H9 (cell line): ENCODE results near the gene ANKRD39. TPM values are rescaled to one million over a fixed set of nuclear protein-coding genes. Genes with fewer than 3 reads are reported as not detected.
A peak's percentile ranks its signal among the peaks of the same experiment; 100 is the strongest.

Experiments
- DNase-seq: peaks from one replicate; pipeline ENCODE4 v3.0.0-alpha.2; 2017
- H2AFZ ChIP-seq: one replicate; pipeline ENCODE4 v1.6.1; 2013; ENCODE audit warnings: mild to moderate bottlenecking, low read length, control low read depth, moderate library complexity
- H2AK5ac ChIP-seq: 2 replicates; pipeline ENCODE4 v1.6.1; 2013; ENCODE audit warnings: low read length, control low read depth, mixed read lengths; ENCODE audit not compliant: insufficient read length
- H2BK120ac ChIP-seq: one replicate; pipeline ENCODE4 v1.6.1; 2013; ENCODE audit warnings: low read depth, mild to moderate bottlenecking, low read length, control low read depth, inconsistent platforms; ENCODE audit not compliant: poor library complexity, severe bottlenecking
- H2BK12ac ChIP-seq: 2 replicates; pipeline ENCODE4 v1.6.1; 2013; ENCODE audit warnings: low read length, control low read depth, mixed read lengths, low read depth; ENCODE audit not compliant: insufficient read length
- H2BK15ac ChIP-seq: 2 replicates; pipeline ENCODE4 v1.6.1; 2013; ENCODE audit warnings: low read depth, low read length, control low read depth
- H2BK20ac ChIP-seq: one replicate; pipeline ENCODE4 v1.6.1; 2013; ENCODE audit warnings: low read depth, mild to moderate bottlenecking, low read length, control low read depth, inconsistent platforms; ENCODE audit not compliant: poor library complexity, severe bottlenecking
- H2BK5ac ChIP-seq: 2 replicates; pipeline ENCODE4 v1.6.1; 2013; ENCODE audit warnings: low read length, control low read depth, mixed read lengths; ENCODE audit not compliant: insufficient read length
- H3K14ac ChIP-seq: 2 replicates; pipeline ENCODE4 v1.6.1; 2013; ENCODE audit warnings: low read length, control low read depth; ENCODE audit not compliant: insufficient read depth
- H3K18ac ChIP-seq: 2 replicates; pipeline ENCODE4 v1.6.1; 2013; ENCODE audit warnings: low read depth, mild to moderate bottlenecking, mixed read lengths, low read length, control low read depth; ENCODE audit not compliant: insufficient read length
- H3K23ac ChIP-seq: 2 replicates; pipeline ENCODE4 v1.6.1; 2013; ENCODE audit warnings: low read length, control low read depth, mixed read lengths, low read depth; ENCODE audit not compliant: insufficient read length
- H3K23me2 ChIP-seq: 2 replicates; pipeline ENCODE4 v1.6.1; 2013; ENCODE audit warnings: low read depth, mild to moderate bottlenecking, mixed read lengths, low read length, control low read depth; ENCODE audit not compliant: insufficient read length, poor library complexity, severe bottlenecking
- H3K27ac ChIP-seq: 2 replicates; pipeline ENCODE4 v1.5.1; 2013; ENCODE audit warnings: low read length, control low read depth, mixed read lengths, low read depth; ENCODE audit not compliant: insufficient read length
- H3K27me3 ChIP-seq: 2 replicates; pipeline ENCODE4 v1.6.1; 2013; ENCODE audit warnings: low read length, control low read depth, inconsistent platforms; ENCODE audit not compliant: insufficient read depth
- H3K4ac ChIP-seq: 2 replicates; pipeline ENCODE4 v1.6.1; 2013; ENCODE audit warnings: low read depth, mild to moderate bottlenecking, control low read depth, inconsistent platforms, low read length, moderate library complexity
- H3K4me1 ChIP-seq: 2 replicates; pipeline ENCODE4 v1.6.1; 2013; ENCODE audit warnings: low read length, control low read depth, inconsistent platforms; ENCODE audit not compliant: insufficient read depth
- H3K4me2 ChIP-seq: 2 replicates; pipeline ENCODE4 v1.6.1; 2013; ENCODE audit warnings: low read length, control low read depth, mixed read lengths; ENCODE audit not compliant: insufficient read length, insufficient read depth
- H3K56ac ChIP-seq: 2 replicates; pipeline ENCODE4 v1.6.1; 2013; ENCODE audit warnings: low read depth, mild to moderate bottlenecking, mixed read lengths, low read length, control low read depth; ENCODE audit not compliant: insufficient read length
- H3K79me1 ChIP-seq: 2 replicates; pipeline ENCODE4 v1.6.1; 2013; ENCODE audit warnings: low read depth, mild to moderate bottlenecking, moderate library complexity, low read length, control low read depth, inconsistent platforms; ENCODE audit not compliant: insufficient read depth, poor library complexity, severe bottlenecking
- H3K79me2 ChIP-seq: 2 replicates; pipeline ENCODE4 v1.6.1; 2013; ENCODE audit warnings: low read length, control low read depth, inconsistent platforms; ENCODE audit not compliant: insufficient read depth
- H3K9ac ChIP-seq: 2 replicates; pipeline ENCODE4 v1.6.1; 2013; ENCODE audit warnings: low read length, control low read depth, mixed read lengths; ENCODE audit not compliant: insufficient read length; ENCODE audit errors: extremely low read depth
- H3K9me3 ChIP-seq: one replicate; pipeline ENCODE4 v1.6.1; 2013; ENCODE audit warnings: low read depth, low read length, inconsistent platforms; ENCODE audit not compliant: control insufficient read depth
- H3T11ph ChIP-seq: one replicate; pipeline ENCODE4 v1.6.1; 2013; ENCODE audit warnings: mild to moderate bottlenecking, low read length, control low read depth, inconsistent platforms
- H4K20me1 ChIP-seq: one replicate; pipeline ENCODE4 v1.6.1; 2013; ENCODE audit not compliant: control insufficient read depth, insufficient read length, insufficient read depth
- H4K5ac ChIP-seq: 2 replicates; pipeline ENCODE4 v1.6.1; 2013; ENCODE audit warnings: low read depth, mild to moderate bottlenecking, mixed read lengths, low read length, control low read depth; ENCODE audit not compliant: insufficient read length
- H4K8ac ChIP-seq: replicated peaks from 2 replicates; pipeline ENCODE4 v1.6.1; 2013; ENCODE audit warnings: low read length, control low read depth, mixed read lengths, low read depth; ENCODE audit not compliant: insufficient read length
- H4K91ac ChIP-seq: 2 replicates; pipeline ENCODE4 v1.6.1; 2013; ENCODE audit warnings: low read depth, mild to moderate bottlenecking, moderate library complexity, mixed read lengths, low read length, control low read depth; ENCODE audit not compliant: insufficient read length
- H3K27ac Mint-ChIP-seq, 3 experiments: 2 replicates in 2 of 3; 3 replicates in 1 of 3; pipeline ENCODE4 v1.8.0; 2020 to 2021; ENCODE audit warnings: mixed read lengths in 3 of 3, mild to moderate bottlenecking in 1 of 3, moderate library complexity in 1 of 3
- H3K27me3 Mint-ChIP-seq: 2 replicates; pipeline ENCODE4 v1.8.0; 2021; ENCODE audit warnings: low read depth, mild to moderate bottlenecking, moderate library complexity, mixed read lengths
- H3K36me3 Mint-ChIP-seq, 3 experiments: 2 replicates in 2 of 3; 3 replicates in 1 of 3; pipeline ENCODE4 v1.8.0; 2020 to 2021; ENCODE audit warnings: low read depth in 3 of 3, mixed read lengths in 3 of 3; ENCODE audit not compliant: insufficient read depth in 1 of 3
- H3K4me1 Mint-ChIP-seq, 2 experiments: 2 replicates each; pipeline ENCODE4 v1.8.0; 2020; ENCODE audit warnings: mixed read lengths in 2 of 2
- H3K4me3 Mint-ChIP-seq, 2 experiments: 2 replicates in 1 of 2; 3 replicates in 1 of 2; pipeline ENCODE4 v1.8.0; 2020 to 2021; ENCODE audit warnings: mild to moderate bottlenecking in 2 of 2, mixed read lengths in 2 of 2, moderate library complexity in 1 of 2
- H3K9me3 Mint-ChIP-seq, 2 experiments: 2 replicates in 1 of 2; 3 replicates in 1 of 2; pipeline ENCODE4 v1.8.0; 2020; ENCODE audit warnings: mild to moderate bottlenecking in 2 of 2, mixed read lengths in 2 of 2, moderate library complexity in 1 of 2
- CTCF ChIP-seq: fragments of 200-600 bp; sonication (generic); conservative IDR thresholded peaks from 3 replicates; pipeline ENCODE4 v1.8.0; 2021; ENCODE audit warnings: antibody characterized with exemption, mild to moderate bottlenecking
- WGBS: extraction: QIAGEN DNeasy Blood & Tissue Kit; methylation state at CpG from one replicate; pipeline ENCODE4 v1.1.7; 2013; ENCODE audit warnings: missing lambda C conversion rate, low lambda C conversion rate, mixed read lengths; ENCODE audit not compliant: insufficient read length; ENCODE audit errors: extremely low coverage; 5-methylcytosine and 5-hydroxymethylcytosine counted together
- total RNA-seq: library from RNA; stranded (reverse); gene quantifications from 2 replicates; pipeline ENCODE4 v1.2.1, GENCODE V29; 2021

The ANKRD39 gene
- total RNA-seq, 1 experiment from 2014 or later: 13.0 TPM

GRCh38 chr2:96859099-96859649 is 1.4 kb upstream of the ANKRD39 start:
- H2BK120ac ChIP-seq: no peak overlapping the region
- no peak overlapping the region for H3K14ac ChIP-seq
- H3K9ac ChIP-seq: no peak overlapping the region
- DNase-seq: no peak
- H3K27ac ChIP-seq: no peak overlapping the region
- no peak overlapping the region for H4K8ac ChIP-seq
- no peaks in the 10 kb centered on the region for H3K79me1 ChIP-seq
- H3K23me2 ChIP-seq: peaks cover 6% of the 10 kb centered on the region
- no CpG with 5 or more reads among the region's 11 CpGs for WGBS
- no peak overlapping the region for H2BK20ac ChIP-seq
- no peak overlapping the region for H3K4ac ChIP-seq
- H3K4me2 ChIP-seq: peak overlapping the region; percentile 35
- no peak overlapping the region for H2BK5ac ChIP-seq
- no peak overlapping the region for H4K91ac ChIP-seq
- H2AK5ac ChIP-seq: no peak overlapping the region
- H3K36me3 Mint-ChIP-seq: peaks cover 20 to 48% (median 39%) of the 10 kb centered on the region in 3 experiments
- no peak overlapping the region for H3T11ph ChIP-seq
- no peak overlapping the region for H3K18ac ChIP-seq
- H3K27me3 Mint-ChIP-seq: no peaks in the 10 kb centered on the region; the same call in 1 of the 2 replicates
- H3K4me3 Mint-ChIP-seq: peak overlapping the region; percentile 67 to 80
- H3K9me3 Mint-ChIP-seq: no peaks in the 10 kb centered on the region
- peaks cover 22 to 24% of the 10 kb centered on the region in 2 experiments for H3K4me1 Mint-ChIP-seq
- no peak overlapping the region for H2AFZ ChIP-seq
- H4K20me1 ChIP-seq: peaks cover 2% of the 10 kb centered on the region
- TF ChIP-seq CTCF: no peak
- no peaks in the 10 kb centered on the region for H3K27me3 ChIP-seq
- H2BK12ac ChIP-seq: no peak overlapping the region
- H3K4me1 ChIP-seq: no peaks in the 10 kb centered on the region; the same call in 1 of the 2 replicates
- no peak overlapping the region for H2BK15ac ChIP-seq
- no peak overlapping the region for H4K5ac ChIP-seq
- H3K9me3 ChIP-seq: no peaks in the 10 kb centered on the region
- H3K23ac ChIP-seq: no peak overlapping the region
- H3K27ac Mint-ChIP-seq: peak overlapping the region in 2 of 3 experiments; percentile 70 to 87; a peak in 5 of 7 replicates
- no peak overlapping the region for H3K56ac ChIP-seq
- H3K79me2 ChIP-seq: peaks cover 2% of the 10 kb centered on the region; the same call in 1 of the 2 replicates
